ENCODE data around the gene ADGRB2. TPM values are rescaled to one million over a fixed set of nuclear protein-coding genes. Genes with fewer than 3 reads are reported as not detected.

ADGRB2 gene
- total RNA-seq, 4 donors from 2014 or later = 2.2 to 4.6 (median 3.3) TPM

DNA sequence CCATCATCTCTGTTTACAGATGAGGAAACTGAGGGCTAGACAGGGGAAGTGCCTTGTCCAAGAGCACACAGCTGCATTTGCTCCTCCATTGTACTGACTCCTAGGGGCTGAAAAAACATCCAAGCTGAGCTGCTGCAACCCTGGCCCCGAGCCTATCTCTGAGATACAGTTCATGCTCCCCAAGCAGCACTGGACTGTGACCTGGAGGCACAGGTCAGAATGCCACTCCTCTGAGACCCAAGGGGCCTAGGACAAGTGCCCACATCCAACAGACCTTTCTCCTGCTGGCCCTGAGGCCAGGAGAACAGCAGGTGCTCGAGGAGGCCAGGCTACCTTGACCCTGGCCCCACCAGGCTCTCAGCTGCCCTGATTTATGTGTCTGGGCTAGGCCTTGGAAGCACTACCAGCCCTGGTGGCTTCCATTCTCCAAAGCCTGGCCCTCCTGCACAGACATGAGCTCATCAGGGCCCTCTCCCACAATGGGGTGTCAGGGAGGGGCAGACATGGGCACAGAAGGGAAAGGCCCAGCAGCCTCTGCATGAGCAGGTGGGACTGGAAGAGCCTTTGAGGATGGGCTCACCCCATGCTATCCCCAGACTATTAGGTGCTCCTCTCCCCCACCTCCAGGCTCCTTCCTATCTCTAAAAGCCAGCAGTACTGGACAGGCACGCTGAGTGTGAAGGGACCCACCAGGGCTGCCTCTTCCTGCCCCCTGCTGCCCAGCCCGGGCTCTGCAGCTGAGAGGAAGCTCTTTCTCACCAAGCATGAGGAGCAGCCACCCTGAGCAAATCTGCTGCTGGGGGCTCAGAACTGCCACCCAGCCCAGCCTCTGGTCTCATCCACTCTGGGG, 18.8 kb downstream of the ADGRB2 start:
- peak in 1 of 2 donors; percentile 92 for DNase-seq (ENCODE audit: low spot score in 2 of 2)
- H3K4me3 ChIP-seq (ENCODE audit: low read depth, poor library complexity, severe bottlenecking) = no peak overlapping the region
- intact Hi-C loops (cut with DNase I; ENCODE audit: low total_unique reads) = no loop called here
- TF ChIP-seq POLR2A (IDR thresholded peaks at IDR 0.05) = no peak
- TF ChIP-seq, protein P1, sequence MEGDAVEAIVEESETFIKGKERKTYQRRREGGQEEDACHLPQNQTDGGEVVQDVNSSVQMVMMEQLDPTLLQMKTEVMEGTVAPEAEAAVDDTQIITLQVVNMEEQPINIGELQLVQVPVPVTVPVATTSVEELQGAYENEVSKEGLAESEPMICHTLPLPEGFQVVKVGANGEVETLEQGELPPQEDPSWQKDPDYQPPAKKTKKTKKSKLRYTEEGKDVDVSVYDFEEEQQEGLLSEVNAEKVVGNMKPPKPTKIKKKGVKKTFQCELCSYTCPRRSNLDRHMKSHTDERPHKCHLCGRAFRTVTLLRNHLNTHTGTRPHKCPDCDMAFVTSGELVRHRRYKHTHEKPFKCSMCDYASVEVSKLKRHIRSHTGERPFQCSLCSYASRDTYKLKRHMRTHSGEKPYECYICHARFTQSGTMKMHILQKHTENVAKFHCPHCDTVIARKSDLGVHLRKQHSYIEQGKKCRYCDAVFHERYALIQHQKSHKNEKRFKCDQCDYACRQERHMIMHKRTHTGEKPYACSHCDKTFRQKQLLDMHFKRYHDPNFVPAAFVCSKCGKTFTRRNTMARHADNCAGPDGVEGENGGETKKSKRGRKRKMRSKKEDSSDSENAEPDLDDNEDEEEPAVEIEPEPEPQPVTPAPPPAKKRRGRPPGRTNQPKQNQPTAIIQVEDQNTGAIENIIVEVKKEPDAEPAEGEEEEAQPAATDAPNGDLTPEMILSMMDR (IDR thresholded peaks at IDR 0.05) = no peak
- WGBS, 2 donors = 27 to 56% methylated on average over 3 of the region's 4 CpGs

DNA sequence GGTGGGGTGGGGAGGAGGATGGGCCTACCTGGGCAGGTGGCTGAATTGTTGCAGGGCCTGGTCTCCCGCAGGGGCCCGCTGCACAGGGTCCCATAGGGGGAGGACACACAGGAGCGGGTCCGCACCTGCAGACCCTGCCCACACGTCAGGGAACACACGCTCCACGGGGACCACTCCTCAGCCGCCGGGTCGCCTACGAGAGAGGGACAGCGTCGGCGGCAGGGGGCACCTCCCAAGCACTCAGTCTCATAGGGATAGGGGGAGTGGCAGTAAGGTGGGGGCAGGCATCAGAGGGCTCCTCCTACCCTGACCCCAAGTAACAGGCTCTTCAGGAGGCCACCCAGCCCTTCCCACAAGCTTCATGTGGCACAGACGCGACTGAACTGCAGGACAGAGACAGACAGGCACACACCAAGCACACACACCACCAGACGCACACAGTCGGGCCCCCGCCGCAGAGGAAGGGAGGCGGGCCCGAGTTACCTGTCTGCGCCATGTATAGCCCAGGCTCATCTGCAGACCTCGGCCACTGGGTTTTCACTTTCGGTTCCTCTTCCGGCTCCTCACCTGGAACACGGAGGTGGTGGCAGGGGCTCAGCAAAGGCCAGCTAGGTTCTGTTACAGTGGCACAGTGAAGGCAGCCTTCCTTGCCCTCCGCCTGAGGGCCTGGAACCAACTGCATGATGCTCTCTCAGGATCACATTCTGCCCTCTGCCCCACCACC, 19.8 kb downstream of the ADGRB2 start:
- TF ChIP-seq, protein P1 (IDR thresholded peaks at IDR 0.05) = no peak
- TF ChIP-seq POLR2A (IDR thresholded peaks at IDR 0.05) = no peak
- WGBS, 2 donors = 88 to 90% methylated on average over 28 of the region's 28 CpGs
- DNase-seq (ENCODE audit: low spot score in 2 of 2) = no peak
- intact Hi-C loops (cut with DNase I; ENCODE audit: low total_unique reads) = no loop called here
- H3K4me3 ChIP-seq (ENCODE audit: low read depth, poor library complexity, severe bottlenecking) = no peak overlapping the region

DNA sequence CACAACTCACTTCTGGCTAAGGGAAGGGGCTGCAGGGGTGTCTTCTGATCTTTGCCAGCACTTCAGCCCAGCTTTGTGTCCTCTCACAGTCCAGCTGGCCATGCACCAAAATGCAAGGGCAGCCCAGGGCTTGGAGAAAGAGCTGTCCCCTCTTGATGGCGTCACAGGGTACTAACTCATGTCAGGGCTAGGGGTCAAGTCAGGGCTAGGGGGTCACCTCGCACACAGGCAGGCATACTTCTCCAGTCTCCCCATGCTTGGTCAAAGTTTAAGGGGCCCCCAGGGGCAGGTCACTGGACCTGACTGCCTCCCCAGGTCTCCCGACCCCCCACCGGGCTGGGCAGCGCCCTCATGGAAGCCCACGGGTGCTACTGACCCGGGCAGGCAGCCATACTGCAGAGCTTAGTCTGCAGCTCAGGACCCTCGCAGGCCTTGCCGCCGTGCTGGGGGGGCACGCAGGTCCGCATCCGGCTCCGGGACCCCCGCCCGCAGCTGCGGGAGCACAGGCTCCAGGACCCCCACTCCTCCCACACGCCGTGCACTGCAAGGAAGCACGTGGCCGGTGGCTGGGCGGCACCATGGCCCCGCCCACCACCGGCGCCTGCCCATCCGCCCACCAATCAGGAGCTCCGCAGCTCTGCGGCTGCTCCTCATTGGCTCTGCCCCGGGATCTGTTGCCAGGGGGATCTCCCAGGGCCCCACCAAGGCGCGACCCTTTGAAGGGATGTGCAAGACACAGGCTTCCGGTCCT, 21.5 kb downstream of the ADGRB2 start:
- whole genome bisulfite sequencing, 2 donors = 88 to 94% methylated on average over 17 to 32 of the region's 32 CpGs

GRCh38 chr1:31739346-31739745, 24.8 kb downstream of the ADGRB2 start:
- no peak for TF ChIP-seq POLR2A (IDR thresholded peaks at IDR 0.05)
- TF ChIP-seq, protein P1 (IDR thresholded peaks at IDR 0.05) = no peak
- WGBS, 2 donors = 34 to 36% methylated on average over 11 to 12 of the region's 12 CpGs
- no peak overlapping the region for H3K4me3 ChIP-seq (ENCODE audit: low read depth, poor library complexity, severe bottlenecking)
- intact Hi-C loops (cut with DNase I; ENCODE audit: low total_unique reads) = no loop called here
- DNase-seq (ENCODE audit: low spot score in 2 of 2) = no peak

More for the DNA sequence above, 21.5 kb downstream of the ADGRB2 start:
- no peak overlapping the region for H3K4me3 ChIP-seq (ENCODE audit: low read depth, poor library complexity, severe bottlenecking)
- intact Hi-C loops (cut with DNase I; ENCODE audit: low total_unique reads) = no loop called here
- no peak for DNase-seq (ENCODE audit: low spot score in 2 of 2)
- TF ChIP-seq, protein P1 (IDR thresholded peaks at IDR 0.05) = no peak
- no peak for TF ChIP-seq POLR2A (IDR thresholded peaks at IDR 0.05)

GRCh38 chr1:31736675-31737074, 27.5 kb downstream of the ADGRB2 start:
- WGBS, 2 donors = 48% methylated on average over 13 of the region's 18 CpGs; no CpG with 5 or more reads in 1 of the 2 donors
- DNase-seq (ENCODE audit: low spot score in 2 of 2) = no peak
- H3K4me3 ChIP-seq (ENCODE audit: low read depth, poor library complexity, severe bottlenecking) = no peak overlapping the region
- no peak for TF ChIP-seq POLR2A (IDR thresholded peaks at IDR 0.05)
- TF ChIP-seq, protein P1 (IDR thresholded peaks at IDR 0.05) = no peak
- intact Hi-C loops (cut with DNase I; ENCODE audit: low total_unique reads) = no loop called here

All from lower leg skin (tissue), 4 donors.